ENCODE data around the gene GPR160.

GPR160 gene

DNA sequence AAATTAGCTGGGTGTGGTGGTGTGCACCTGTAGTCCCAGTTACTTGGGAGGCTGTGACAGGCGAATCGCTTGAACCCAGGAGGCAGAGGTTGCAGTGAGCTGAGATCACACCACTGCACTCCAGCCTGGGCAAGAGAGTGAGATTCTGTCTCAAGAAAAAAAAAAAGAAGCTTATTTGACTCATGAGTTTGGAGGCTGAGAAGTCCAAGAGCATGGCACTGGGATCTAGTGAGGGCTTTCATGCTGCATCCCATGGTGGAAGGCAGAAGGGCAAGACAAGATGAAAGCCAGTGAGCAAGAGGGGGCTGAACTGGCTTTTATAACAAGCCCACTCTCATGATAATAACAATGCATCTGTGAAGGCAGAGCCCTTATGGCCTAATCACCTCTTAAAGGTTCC lies 37.7 kb upstream of the GPR160 start:
- no peak overlapping the region for H3K9ac ChIP-seq (ENCODE audit: low read length)
- H4K91ac ChIP-seq (ENCODE audit: low read length): no peak overlapping the region
- H2BK120ac ChIP-seq (ENCODE audit: low read depth, low read length): no peak overlapping the region
- H3K23ac ChIP-seq (ENCODE audit: low read length in 2 of 2): no peak overlapping the region
- H3K4me2 ChIP-seq (ENCODE audit: low read length, poor library complexity, severe bottlenecking): no peak overlapping the region
- H3K14ac ChIP-seq (ENCODE audit: low read length in 2 of 2): no peak overlapping the region
- H2AK5ac ChIP-seq (ENCODE audit: low read length, severe bottlenecking): no peak overlapping the region
- no peak overlapping the region for H3K27ac ChIP-seq (ENCODE audit: low read length, poor library complexity, severe bottlenecking)
- peaks cover 2% of the 10 kb centered on the region for H3K79me1 ChIP-seq (replicated peaks; ENCODE audit: low read length, poor library complexity, severe bottlenecking)
- H2BK15ac ChIP-seq (ENCODE audit: low read depth, poor library complexity, severe bottlenecking): no peak overlapping the region
- WGBS: 100% methylated on average over 2 of the region's 2 CpGs
- no peak overlapping the region for H2AFZ ChIP-seq (ENCODE audit: low read depth, low read length)
- H3K18ac ChIP-seq (ENCODE audit: low read depth in 1 of 2, low read length in 2 of 2): no peak overlapping the region
- DNase-seq: no peak
- no peak overlapping the region for H3K4me3 ChIP-seq (ENCODE audit: insufficient read depth in 1 of 2, low read depth in 1 of 2, low read length in 2 of 2)
- peaks cover 8 to 20% of the 10 kb centered on the region in 2 experiments for H3K36me3 ChIP-seq (ENCODE audit: control insufficient read depth in 1 of 2, insufficient read depth in 2 of 2, low read depth in 1 of 2, low read length in 2 of 2)
- H3K4me1 ChIP-seq (ENCODE audit: control insufficient read depth, insufficient read depth, low read depth, low read length): no peaks in the 10 kb centered on the region
- no peak overlapping the region for H3K4ac ChIP-seq (ENCODE audit: low read depth in 1 of 2, low read length in 2 of 2)
- no peak overlapping the region for H2BK5ac ChIP-seq (ENCODE audit: low read depth, low read length, poor library complexity, severe bottlenecking)
- H2BK12ac ChIP-seq (ENCODE audit: low read length in 2 of 2): no peak overlapping the region
- H3K9me3 ChIP-seq (ENCODE audit: control insufficient read depth, low read length): no peaks in the 10 kb centered on the region
- H3K27me3 ChIP-seq (ENCODE audit: control insufficient read depth in 1 of 2, insufficient read depth in 1 of 2, low read length in 2 of 2): no peaks in the 10 kb centered on the region
- no peak overlapping the region for H4K8ac ChIP-seq (ENCODE audit: low read length)

DNA sequence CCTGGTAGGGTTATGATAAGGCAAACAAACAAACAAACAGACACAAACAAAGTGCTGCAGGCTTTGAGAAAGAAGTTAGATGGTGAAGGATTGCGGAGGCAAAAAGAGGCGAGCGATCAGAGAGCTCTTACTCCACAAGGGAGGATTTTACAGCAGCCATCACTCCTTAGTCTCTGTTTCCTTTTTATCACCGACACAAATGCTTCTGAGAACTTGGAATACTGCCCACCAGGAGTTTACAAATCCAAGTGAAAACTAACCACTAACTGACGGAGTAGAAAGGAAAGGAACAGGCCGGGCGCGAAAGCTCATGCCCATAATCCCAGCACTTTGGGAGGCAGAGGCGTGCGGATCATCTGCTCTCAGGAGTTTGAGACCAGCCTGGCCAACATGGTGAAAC lies 35.6 kb upstream of the GPR160 start:
- Histone ChIP-seq H3K27me3 (ENCODE audit: control insufficient read depth in 1 of 2, insufficient read depth in 1 of 2, low read length in 2 of 2) (no peaks in the 10 kb centered on the region), H3K18ac (ENCODE audit: low read depth in 1 of 2, low read length in 2 of 2) (no peak overlapping the region), H3K27ac (ENCODE audit: low read length, poor library complexity, severe bottlenecking) (no peak overlapping the region), H3K4ac (ENCODE audit: low read depth in 1 of 2, low read length in 2 of 2) (no peak overlapping the region), H3K14ac (ENCODE audit: low read length in 2 of 2) (no peak overlapping the region), H2BK5ac (ENCODE audit: low read depth, low read length, poor library complexity, severe bottlenecking) (no peak overlapping the region), H2BK15ac (ENCODE audit: low read depth, poor library complexity, severe bottlenecking) (no peak overlapping the region), H3K36me3 (ENCODE audit: control insufficient read depth in 1 of 2, insufficient read depth in 2 of 2, low read depth in 1 of 2, low read length in 2 of 2) (peaks cover 0 to 3% of the 10 kb centered on the region in 2 experiments), H2AK5ac (ENCODE audit: low read length, severe bottlenecking) (no peak overlapping the region), H3K4me3 (ENCODE audit: insufficient read depth in 1 of 2, low read depth in 1 of 2, low read length in 2 of 2) (no peak overlapping the region), H3K9me3 (ENCODE audit: control insufficient read depth, low read length) (no peaks in the 10 kb centered on the region), H3K23ac (ENCODE audit: low read length in 2 of 2) (no peak overlapping the region), H2BK120ac (ENCODE audit: low read depth, low read length) (no peak overlapping the region), H3K4me2 (ENCODE audit: low read length, poor library complexity, severe bottlenecking) (no peak overlapping the region), H2BK12ac (ENCODE audit: low read length in 2 of 2) (no peak overlapping the region), H3K79me1 (replicated peaks; ENCODE audit: low read length, poor library complexity, severe bottlenecking) (no peaks in the 10 kb centered on the region), H3K4me1 (ENCODE audit: control insufficient read depth, insufficient read depth, low read depth, low read length) (no peaks in the 10 kb centered on the region), H4K8ac (ENCODE audit: low read length) (no peak overlapping the region), H2AFZ (ENCODE audit: low read depth, low read length) (no peak overlapping the region), H3K9ac (ENCODE audit: low read length) (no peak overlapping the region), H4K91ac (ENCODE audit: low read length) (no peak overlapping the region)
- 93% methylated on average over 10 of the region's 10 CpGs for WGBS
- DNase-seq: no peak

DNA sequence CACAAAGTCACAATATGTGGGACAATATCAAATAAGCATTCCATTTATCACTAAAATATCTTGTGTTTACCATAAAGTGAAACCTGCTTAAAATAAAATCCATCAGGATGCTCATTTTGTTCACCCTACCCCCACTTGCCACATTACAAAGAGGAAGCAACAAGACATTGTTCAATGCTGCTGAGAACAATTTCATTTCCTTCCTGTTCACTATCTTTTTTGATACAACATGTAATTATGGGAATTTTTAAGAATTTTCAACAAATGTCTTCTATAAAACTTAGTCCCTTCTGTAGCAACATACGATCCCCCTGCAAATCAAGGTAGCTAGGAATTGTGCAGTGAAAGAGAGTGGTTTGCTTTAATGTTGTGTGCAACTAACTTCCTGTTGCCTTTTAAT lies 34.9 kb upstream of the GPR160 start:
- Histone ChIP-seq H4K91ac (ENCODE audit: low read length) (no peak overlapping the region), H3K4ac (ENCODE audit: low read depth in 1 of 2, low read length in 2 of 2) (no peak overlapping the region), H4K8ac (ENCODE audit: low read length) (no peak overlapping the region), H3K9me3 (ENCODE audit: control insufficient read depth, low read length) (no peaks in the 10 kb centered on the region), H3K23ac (ENCODE audit: low read length in 2 of 2) (no peak overlapping the region), H3K79me1 (replicated peaks; ENCODE audit: low read length, poor library complexity, severe bottlenecking) (no peaks in the 10 kb centered on the region), H2AK5ac (ENCODE audit: low read length, severe bottlenecking) (no peak overlapping the region), H2BK120ac (ENCODE audit: low read depth, low read length) (no peak overlapping the region), H3K36me3 (ENCODE audit: control insufficient read depth in 1 of 2, insufficient read depth in 2 of 2, low read depth in 1 of 2, low read length in 2 of 2) (peaks cover 0 to 3% of the 10 kb centered on the region in 2 experiments), H3K18ac (ENCODE audit: low read depth in 1 of 2, low read length in 2 of 2) (no peak overlapping the region), H3K27me3 (ENCODE audit: control insufficient read depth in 1 of 2, insufficient read depth in 1 of 2, low read length in 2 of 2) (no peaks in the 10 kb centered on the region), H3K27ac (ENCODE audit: low read length, poor library complexity, severe bottlenecking) (no peak overlapping the region), H2BK12ac (ENCODE audit: low read length in 2 of 2) (no peak overlapping the region), H2BK5ac (ENCODE audit: low read depth, low read length, poor library complexity, severe bottlenecking) (no peak overlapping the region), H3K4me1 (ENCODE audit: control insufficient read depth, insufficient read depth, low read depth, low read length) (no peaks in the 10 kb centered on the region), H3K14ac (ENCODE audit: low read length in 2 of 2) (no peak overlapping the region), H3K4me2 (ENCODE audit: low read length, poor library complexity, severe bottlenecking) (no peak overlapping the region), H2BK15ac (ENCODE audit: low read depth, poor library complexity, severe bottlenecking) (no peak overlapping the region), H2AFZ (ENCODE audit: low read depth, low read length) (no peak overlapping the region), H3K4me3 (ENCODE audit: insufficient read depth in 1 of 2, low read depth in 1 of 2, low read length in 2 of 2) (no peak overlapping the region), H3K9ac (ENCODE audit: low read length) (no peak overlapping the region)
- DNase-seq: no peak
- 100% methylated on average over 1 of the region's 1 CpG for WGBS

DNA sequence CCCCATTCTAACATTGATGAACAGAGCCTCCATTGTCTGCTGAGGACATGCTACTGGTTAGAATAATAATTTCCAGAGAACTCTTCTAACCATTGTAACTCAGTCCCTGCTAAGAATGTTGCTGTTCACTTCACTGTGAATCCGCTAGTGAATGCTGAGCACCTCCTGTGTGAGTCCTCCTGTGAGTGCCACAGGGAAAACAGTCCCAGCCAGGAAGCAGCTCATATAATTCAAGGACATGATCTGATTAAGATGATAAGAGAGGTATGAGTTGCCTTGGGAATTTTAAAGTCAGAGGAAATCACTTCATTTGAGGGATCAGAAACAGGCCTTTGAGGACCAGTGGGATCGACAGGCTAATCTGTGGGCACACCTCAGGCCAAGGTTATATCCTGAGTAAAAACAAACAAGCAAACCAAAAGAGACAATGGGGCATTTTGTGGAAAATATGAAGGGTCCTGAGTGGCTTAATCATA lies 33.9 kb upstream of the GPR160 start:
- Histone ChIP-seq H3K18ac (ENCODE audit: low read depth in 1 of 2, low read length in 2 of 2) (no peak overlapping the region), H2BK12ac (ENCODE audit: low read length in 2 of 2) (no peak overlapping the region), H3K23ac (ENCODE audit: low read length in 2 of 2) (no peak overlapping the region), H3K79me1 (replicated peaks; ENCODE audit: low read length, poor library complexity, severe bottlenecking) (no peaks in the 10 kb centered on the region), H3K4me3 (ENCODE audit: insufficient read depth in 1 of 2, low read depth in 1 of 2, low read length in 2 of 2) (no peak overlapping the region), H2BK120ac (ENCODE audit: low read depth, low read length) (no peak overlapping the region), H4K91ac (ENCODE audit: low read length) (no peak overlapping the region), H3K27ac (ENCODE audit: low read length, poor library complexity, severe bottlenecking) (no peak overlapping the region), H4K8ac (ENCODE audit: low read length) (no peak overlapping the region), H3K27me3 (ENCODE audit: control insufficient read depth in 1 of 2, insufficient read depth in 1 of 2, low read length in 2 of 2) (no peaks in the 10 kb centered on the region), H3K4ac (ENCODE audit: low read depth in 1 of 2, low read length in 2 of 2) (no peak overlapping the region), H2BK5ac (ENCODE audit: low read depth, low read length, poor library complexity, severe bottlenecking) (no peak overlapping the region), H3K9ac (ENCODE audit: low read length) (no peak overlapping the region), H3K36me3 (ENCODE audit: control insufficient read depth in 1 of 2, insufficient read depth in 2 of 2, low read depth in 1 of 2, low read length in 2 of 2) (peaks cover 0 to 3% of the 10 kb centered on the region in 2 experiments), H2BK15ac (ENCODE audit: low read depth, poor library complexity, severe bottlenecking) (no peak overlapping the region), H2AFZ (ENCODE audit: low read depth, low read length) (no peak overlapping the region), H3K9me3 (ENCODE audit: control insufficient read depth, low read length) (no peaks in the 10 kb centered on the region), H3K4me2 (ENCODE audit: low read length, poor library complexity, severe bottlenecking) (no peak overlapping the region), H3K4me1 (ENCODE audit: control insufficient read depth, insufficient read depth, low read depth, low read length) (no peaks in the 10 kb centered on the region), H2AK5ac (ENCODE audit: low read length, severe bottlenecking) (no peak overlapping the region), H3K14ac (ENCODE audit: low read length in 2 of 2) (no peak overlapping the region)
- 88% methylated on average over 2 of the region's 2 CpGs for whole genome bisulfite sequencing
- DNase-seq: no peak

All from mesenchymal stem cell (in vitro differentiated cells and primary cell).